Ovary (tissue), 9 donors: ENCODE data around the gene KDM6A. TPM values are rescaled to one million over a fixed set of nuclear protein-coding genes. Genes with fewer than 3 reads are reported as not detected.

Experiments
- DNase-seq, 5 donors: peaks; one replicate each; pipeline ENCODE4 v3.0.0-alpha.2; 2019 to 2020
- H3K27ac ChIP-seq, 2 donors: fragments of 200-600 bp; one replicate each; pipeline versions ENCODE4 v1.5.1 to v1.8.0; 2019 to 2022
- H3K27me3 ChIP-seq: fragments of 200-600 bp; one replicate; pipeline ENCODE4 v1.8.0; 2022
- H3K36me3 ChIP-seq: fragments of 200-600 bp; sonication (generic); one replicate; pipeline ENCODE4 v1.5.1; 2019
- H3K4me1 ChIP-seq: one replicate; pipeline ENCODE4 v1.8.1; 2013; ENCODE audit warnings: mild to moderate bottlenecking, moderate library complexity; ENCODE audit not compliant: insufficient read depth
- H3K4me3 ChIP-seq: fragments of 200-600 bp; sonication (generic); one replicate; pipeline ENCODE4 v1.5.1; 2017
- H3K9me3 ChIP-seq, 2 donors: fragments of 200-600 bp in 1 of 2; sonication (generic) in 1 of 2; one replicate each; pipeline versions ENCODE4 v1.5.1 to v1.8.1; 2013 to 2019; ENCODE audit warnings: mild to moderate bottlenecking in 1 of 2, moderate library complexity in 1 of 2
- CTCF ChIP-seq, 3 donors: fragments of 450-650 bp in 2 of 3; fragments of 200-600 bp in 1 of 3; IDR thresholded peaks; one replicate each; pipeline versions ENCODE4 v1.5.1 to v1.8.0; 2016 to 2022; ENCODE audit warnings: antibody characterized with exemption in 3 of 3, mild to moderate bottlenecking in 1 of 3
- EP300 ChIP-seq: sonication (generic); formaldehyde crosslinking; IDR thresholded peaks from one replicate; pipeline ENCODE4 v1.6.1; 2017; ENCODE audit warnings: antibody characterized with exemption
- POLR2A ChIP-seq: fragments of 450-650 bp; IDR thresholded peaks from one replicate; pipeline ENCODE4 v1.6.1; 2017; ENCODE audit warnings: antibody characterized with exemption, mild to moderate bottlenecking, moderate library complexity
- WGBS, 3 donors: extraction: QIAGEN DNeasy Blood & Tissue Kit in 1 of 3; methylation state at CpG; one replicate each; pipeline versions ENCODE4 v1.1.5 to v1.1.7; 2013 to 2017; 5-methylcytosine and 5-hydroxymethylcytosine counted together
- intact Hi-C, 4 donors: fragments of 100-400 bp; cut with DNase I; formaldehyde crosslinking; loops; one replicate each; pipeline versions ENCODE4 v1.11.0 to v1.15.1; 2022 to 2023
- polyA plus RNA-seq, 2 donors: library from polyadenylated mRNA; stranded (reverse); fragments of 200-250 nt in 1 of 2; fragments of 350-450 nt in 1 of 2; fragmentation: Illumina TruSeq in 1 of 2; extraction: RNeasy Lipid Tissue Mini Kit (QIAGEN cat#74804) in 1 of 2; gene quantifications; one replicate each; pipeline ENCODE4 v1.2.3, GENCODE V29; 2013 to 2014
- total RNA-seq, 7 donors: library from RNA; depleted of rRNA in 2 of 7; stranded (reverse); fragments of >200 nt in 2 of 7; fragmentation: NEBNext Ultra II Directional in 3 of 7; extraction: Animal tissue kit (Norgen Biotek cat#: 25700) in 3 of 7; gene quantifications; one replicate each; pipeline versions ENCODE4 v1.1.0 to v1.2.4, GENCODE V29; 2016 to 2023
- donor health status: DM: no; HTN: no; CAD: no; lungs with moderate emphysema.
- donor health status: DM: no; HTN: no; CAD: no.
- donor health status: Bipolar disorder and iron deficiency.
- donor health status: DM: yes; HTN: yes; CAD: no.
- donor health status: DM: no; HTN: no; CAD: no.
- donor health status: DM: yes; HTN: yes; CAD: no.

The KDM6A gene
- total and polyA plus RNA-seq, 9 donors, result 19.8 to 56.2 (median 42.1) TPM

GRCh38 chrX:45011597-45011996 lies 138.6 kb downstream of the KDM6A start:
- H3K27me3 ChIP-seq, result no peaks in the 10 kb centered on the region
- WGBS, 3 donors, result 100% methylated on average over 1 of the region's 1 CpG
- no peak overlapping the region for H3K4me3 ChIP-seq
- H3K9me3 ChIP-seq, result peaks cover 0 to 3% of the 10 kb centered on the region in 2 donors
- no peak overlapping the region for H3K27ac ChIP-seq
- intact Hi-C loops, result no loop called here
- DNase-seq, result no peak
- peaks cover 1% of the 10 kb centered on the region for H3K4me1 ChIP-seq
- TF ChIP-seq EP300, result no peak
- no peak for TF ChIP-seq CTCF (IDR thresholded peaks at IDR 0.05)
- TF ChIP-seq POLR2A, result no peak
- no peaks in the 10 kb centered on the region for H3K36me3 ChIP-seq

GRCh38 chrX:45017946-45018345 lies 145.0 kb downstream of the KDM6A start:
- WGBS, 3 donors, result 74 to 76% (median 76%) methylated on average over 3 of the region's 3 CpGs
- intact Hi-C loops, result no loop called here
- DNase-seq, result no peak
- H3K4me1 ChIP-seq, result no peaks in the 10 kb centered on the region
- no peaks in the 10 kb centered on the region for H3K9me3 ChIP-seq
- H3K4me3 ChIP-seq, result no peak overlapping the region
- no peak overlapping the region for H3K27ac ChIP-seq
- H3K27me3 ChIP-seq, result no peaks in the 10 kb centered on the region
- TF ChIP-seq POLR2A (no peak), EP300 (no peak), CTCF (IDR thresholded peaks at IDR 0.05) (no peak)
- no peaks in the 10 kb centered on the region for H3K36me3 ChIP-seq

- H3K4me1 ChIP-seq, result no peaks in the 10 kb centered on the region
- H3K27me3 ChIP-seq, result no peaks in the 10 kb centered on the region
- H3K36me3 ChIP-seq, result no peaks in the 10 kb centered on the region
- intact Hi-C loops, result no loop called here
- no peak for DNase-seq
- no peaks in the 10 kb centered on the region for H3K9me3 ChIP-seq
- H3K27ac ChIP-seq, result no peak overlapping the region
- TF ChIP-seq EP300 (no peak), POLR2A (no peak)
- WGBS, 3 donors, result 94 to 95% (median 94%) methylated on average over 5 of the region's 5 CpGs
- H3K4me3 ChIP-seq, result no peak overlapping the region
Observed at GRCh38 chrX:45022150-45022549, 149.2 kb downstream of the KDM6A start.

GRCh38 chrX:45024501-45024900 lies 151.5 kb downstream of the KDM6A start:
- no peak for DNase-seq
- H3K36me3 ChIP-seq, result no peaks in the 10 kb centered on the region
- intact Hi-C loops, result no loop called here
- TF ChIP-seq CTCF (IDR thresholded peaks at IDR 0.05), result no peak
- no peak overlapping the region for H3K4me3 ChIP-seq
- H3K27me3 ChIP-seq, result no peaks in the 10 kb centered on the region
- no peaks in the 10 kb centered on the region for H3K4me1 ChIP-seq
- H3K9me3 ChIP-seq, result no peaks in the 10 kb centered on the region
- WGBS, 3 donors, result 86 to 100% (median 92%) methylated on average over 1 of the region's 1 CpG
- H3K27ac ChIP-seq, result no peak overlapping the region

- Histone ChIP-seq H3K4me1 (no peaks in the 10 kb centered on the region), H3K4me3 (no peak overlapping the region), H3K27me3 (no peaks in the 10 kb centered on the region), H3K27ac (no peak overlapping the region), H3K36me3 (no peaks in the 10 kb centered on the region), H3K9me3 (no peaks in the 10 kb centered on the region)
- no peak for DNase-seq
- 86 to 89% (median 89%) methylated on average over 2 of the region's 2 CpGs for WGBS, 3 donors
- intact Hi-C loops, result no loop called here
- TF ChIP-seq POLR2A (no peak), CTCF (IDR thresholded peaks at IDR 0.05) (no peak), EP300 (no peak)
Observed at GRCh38 chrX:45026036-45026435, 153.0 kb downstream of the KDM6A start.
